HG02588 (cell line): Measurements from ENCODE around the gene DCUN1D2.

Source experiments
- ATAC-seq: cut with Tn5 transposase; IDR thresholded peaks from one replicate; pipeline ENCODE4 v1.9.1; 2021; ENCODE audit warnings: mild to moderate bottlenecking, moderate library complexity; ENCODE audit not compliant: unreplicated experiment

DCUN1D2 gene

GRCh38 chr13:113428469-113428865 lies 62.0 kb downstream of the DCUN1D2 start:
- ATAC-seq: no peak

DNA sequence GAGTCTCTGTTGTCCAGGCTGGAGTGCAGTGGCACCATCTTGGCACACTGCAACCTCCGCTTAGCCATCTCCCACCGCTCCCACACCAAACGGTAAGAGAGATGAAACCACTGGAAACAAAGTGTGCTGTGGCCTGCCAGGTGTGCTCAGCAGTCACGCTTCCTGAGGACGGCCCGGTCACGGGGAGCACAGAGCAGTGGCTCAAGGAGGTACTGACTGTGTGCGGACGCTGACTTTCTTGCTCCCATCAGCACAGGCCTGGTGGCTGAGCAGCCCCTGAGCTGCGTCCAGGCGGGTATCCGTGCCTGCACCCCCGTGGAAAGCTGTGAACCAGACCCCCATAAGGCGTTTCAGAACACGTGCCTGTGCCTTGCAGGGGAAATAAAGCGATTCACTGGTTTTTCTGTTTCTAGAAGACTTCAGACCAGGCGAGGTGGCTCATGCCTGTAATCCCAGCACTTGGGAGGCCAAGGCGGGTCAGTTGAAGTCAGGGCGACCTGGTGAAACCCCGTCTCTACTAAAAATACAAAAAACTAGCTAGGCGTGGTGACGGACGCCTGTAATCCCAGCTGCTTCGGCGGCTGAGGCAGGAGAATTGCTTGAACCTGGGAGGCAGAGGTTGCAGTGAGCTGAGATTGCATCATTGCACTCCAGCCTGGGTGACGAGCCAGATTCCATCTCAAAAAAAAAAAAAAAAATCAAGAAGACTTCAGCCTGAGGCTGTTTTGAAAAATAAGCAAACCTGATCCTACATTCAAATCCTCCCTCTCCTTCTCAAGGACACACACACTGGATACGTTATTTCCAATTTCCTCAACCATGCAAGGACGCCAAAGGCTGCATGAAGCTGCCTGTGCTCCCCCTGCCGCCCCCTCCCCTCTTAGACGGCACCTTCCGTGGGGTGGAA lies 62.7 kb downstream of the DCUN1D2 start:
- ATAC-seq: no peak

DNA sequence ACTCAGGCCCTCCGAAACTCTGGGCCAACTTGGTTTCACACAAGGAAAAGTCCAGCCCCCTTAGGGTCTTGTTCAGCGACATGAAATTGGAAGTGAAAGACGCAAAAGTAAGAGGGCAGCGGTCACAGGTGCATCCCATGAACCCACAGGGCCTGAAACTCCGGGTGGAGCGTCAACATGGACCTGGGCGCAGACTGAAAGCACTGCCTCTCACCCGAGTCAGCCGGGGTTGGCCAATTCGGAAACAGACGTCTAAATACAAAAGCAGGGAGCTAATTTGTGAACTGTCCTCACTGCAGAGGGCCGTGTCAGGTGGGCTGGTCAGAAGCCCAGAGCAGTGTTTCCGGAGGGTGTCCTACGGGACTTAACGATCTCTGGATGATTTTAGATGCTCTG lies 63.9 kb downstream of the DCUN1D2 start:
- no peak for ATAC-seq

- no peak for ATAC-seq
Measured at GRCh38 chr13:113425941-113426590, 64.4 kb downstream of the DCUN1D2 start.

DNA sequence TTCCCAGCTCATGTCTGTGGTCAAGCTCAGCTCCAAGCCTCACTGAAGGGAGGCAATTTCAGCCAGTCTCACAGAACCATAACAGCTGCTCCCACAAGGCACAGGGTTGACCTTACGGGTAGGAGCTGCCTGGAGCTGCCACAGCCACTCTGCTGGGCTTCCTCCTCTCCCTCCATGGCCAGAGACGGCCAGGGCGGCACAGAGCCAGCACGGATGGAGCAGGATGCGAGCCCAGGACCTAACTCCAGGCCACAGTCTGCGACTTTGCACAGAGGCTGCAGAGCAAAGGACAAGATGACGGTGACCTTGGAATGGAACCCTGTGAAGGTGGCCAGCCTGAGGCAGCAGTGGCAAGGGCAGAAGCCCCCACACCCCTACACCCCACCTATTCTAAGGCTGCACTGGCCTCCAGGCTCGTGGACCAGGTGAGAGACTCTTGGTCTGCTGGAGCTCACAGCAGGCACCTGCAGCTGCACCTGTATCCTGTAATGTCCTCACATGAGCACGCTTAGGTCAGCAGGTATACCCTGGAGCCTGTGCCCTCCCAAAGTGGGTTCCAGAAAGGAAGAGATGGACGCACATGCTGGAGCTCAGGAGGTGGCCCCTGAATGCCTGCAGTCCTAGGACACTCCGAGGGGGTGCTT lies 66.9 kb downstream of the DCUN1D2 start:
- no peak for ATAC-seq

DNA sequence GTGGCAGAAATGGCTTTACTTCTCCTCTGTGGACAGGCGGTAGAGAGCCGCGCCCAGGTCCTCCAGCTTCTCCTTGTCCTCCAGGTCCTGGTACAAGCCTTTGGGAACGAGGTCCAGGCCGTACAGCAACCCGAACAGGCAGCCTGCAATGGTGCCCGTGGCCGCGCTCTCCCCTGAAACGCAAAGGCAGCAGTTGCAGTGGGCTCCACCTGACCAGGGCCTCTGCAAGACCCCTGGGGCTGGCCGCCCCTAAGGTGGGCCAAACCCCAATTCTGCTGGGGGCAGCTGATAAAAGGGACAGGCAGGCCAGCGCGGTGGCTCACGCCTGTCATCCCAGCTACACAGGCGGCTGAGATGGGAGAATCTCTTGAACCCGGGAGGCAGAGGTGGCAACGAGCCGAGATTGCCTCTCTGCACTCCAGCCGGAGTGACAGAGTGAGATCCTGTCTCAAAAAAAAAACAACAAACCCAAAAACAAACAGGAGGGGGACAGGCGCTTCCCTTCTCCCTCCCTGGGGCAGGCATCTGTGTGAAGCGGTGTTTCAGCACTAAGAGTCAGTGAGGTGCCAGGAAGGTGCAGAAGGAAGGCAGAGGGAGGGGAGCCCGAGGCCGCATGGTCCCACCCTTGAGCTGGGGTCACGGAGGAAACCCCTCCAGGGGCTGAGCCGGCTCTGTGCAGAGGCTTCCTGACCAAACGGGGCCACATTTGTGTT lies 67.5 kb downstream of the DCUN1D2 start:
- no peak for ATAC-seq

GRCh38 chr13:113421673-113422270 lies 68.7 kb downstream of the DCUN1D2 start:
- ATAC-seq: no peak

- no peak for ATAC-seq
Measured at GRCh38 chr13:113420833-113421600, 69.5 kb downstream of the DCUN1D2 start.

DNA sequence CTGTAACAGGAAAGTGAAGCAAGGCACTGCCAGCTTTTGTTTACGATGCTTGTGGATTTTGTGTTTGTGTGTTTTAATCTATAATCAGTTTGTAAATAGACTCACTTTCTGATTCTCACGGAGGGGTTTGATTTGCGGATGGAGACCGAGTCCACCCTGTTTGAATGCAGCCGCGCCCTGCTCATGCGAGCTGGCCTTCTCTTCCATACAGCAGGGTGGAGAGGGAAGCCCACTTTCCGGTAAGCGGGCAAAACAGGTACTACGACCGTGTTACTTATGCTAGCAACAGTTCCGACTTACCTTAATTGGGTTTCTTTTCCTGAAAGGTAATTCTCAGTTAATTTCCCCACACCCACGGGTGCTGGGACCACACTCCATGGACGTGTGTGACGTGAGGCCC lies 70.3 kb downstream of the DCUN1D2 start:
- ATAC-seq: no peak

- no peak for ATAC-seq
Measured at GRCh38 chr13:113419531-113420193, 70.8 kb downstream of the DCUN1D2 start.

DNA sequence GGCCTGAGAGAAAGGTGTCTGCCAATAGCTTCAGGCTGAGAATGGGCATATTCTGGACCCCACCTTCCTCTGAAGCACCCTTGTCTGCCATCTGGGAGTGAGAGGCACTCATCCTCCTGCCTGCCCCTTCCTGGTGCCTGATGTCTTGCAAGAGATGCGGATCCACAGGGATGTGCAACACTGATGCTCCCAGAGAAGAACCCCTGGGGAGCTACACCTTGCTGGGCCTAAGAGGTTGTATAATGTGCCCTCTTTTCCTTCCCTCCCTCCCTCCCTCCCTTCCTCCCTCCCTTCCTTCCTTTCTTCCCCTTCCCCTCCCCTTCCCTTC lies 71.8 kb downstream of the DCUN1D2 start:
- ATAC-seq: no peak

DNA sequence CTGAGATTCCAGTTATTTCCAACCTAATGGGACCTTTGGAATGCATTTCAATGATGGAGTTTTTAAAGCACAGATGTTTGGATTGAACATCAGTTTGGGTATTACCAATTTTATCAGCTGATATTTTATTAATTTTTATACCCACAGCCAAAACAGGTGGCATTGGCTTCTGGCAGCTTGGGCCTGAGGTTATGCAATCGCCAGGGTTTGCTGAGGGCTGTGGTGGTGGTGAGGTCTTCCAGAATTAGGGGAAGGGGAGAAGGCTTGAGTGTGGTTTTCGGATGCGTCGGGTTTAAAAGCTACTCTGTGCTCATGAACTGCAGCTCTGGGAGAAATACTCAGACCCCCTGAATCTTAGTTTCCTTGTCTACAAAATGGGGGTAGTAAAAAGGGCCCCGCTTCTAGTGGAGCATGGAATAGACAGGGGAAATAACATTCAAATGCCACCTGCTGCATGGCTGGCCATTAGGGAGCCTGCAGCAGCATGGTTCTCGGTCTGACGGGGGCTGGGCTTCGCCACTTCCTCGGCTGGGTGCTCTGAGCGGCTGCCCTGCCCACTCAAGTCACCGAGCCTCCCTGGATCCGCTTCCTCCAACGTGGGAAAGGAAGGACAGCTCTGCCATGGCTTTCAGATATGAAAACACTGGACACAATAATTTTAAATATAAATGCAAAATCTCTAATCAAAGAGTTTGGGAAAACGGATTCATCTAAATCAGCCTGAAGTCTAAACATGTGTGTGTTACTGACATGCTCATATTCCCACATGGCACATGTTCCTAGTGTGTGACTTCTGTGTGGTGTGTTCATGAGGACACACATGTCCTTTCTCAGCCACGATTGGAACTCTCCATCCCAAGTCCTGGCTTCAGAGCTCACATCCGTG lies 72.4 kb downstream of the DCUN1D2 start:
- ATAC-seq: no peak

DNA sequence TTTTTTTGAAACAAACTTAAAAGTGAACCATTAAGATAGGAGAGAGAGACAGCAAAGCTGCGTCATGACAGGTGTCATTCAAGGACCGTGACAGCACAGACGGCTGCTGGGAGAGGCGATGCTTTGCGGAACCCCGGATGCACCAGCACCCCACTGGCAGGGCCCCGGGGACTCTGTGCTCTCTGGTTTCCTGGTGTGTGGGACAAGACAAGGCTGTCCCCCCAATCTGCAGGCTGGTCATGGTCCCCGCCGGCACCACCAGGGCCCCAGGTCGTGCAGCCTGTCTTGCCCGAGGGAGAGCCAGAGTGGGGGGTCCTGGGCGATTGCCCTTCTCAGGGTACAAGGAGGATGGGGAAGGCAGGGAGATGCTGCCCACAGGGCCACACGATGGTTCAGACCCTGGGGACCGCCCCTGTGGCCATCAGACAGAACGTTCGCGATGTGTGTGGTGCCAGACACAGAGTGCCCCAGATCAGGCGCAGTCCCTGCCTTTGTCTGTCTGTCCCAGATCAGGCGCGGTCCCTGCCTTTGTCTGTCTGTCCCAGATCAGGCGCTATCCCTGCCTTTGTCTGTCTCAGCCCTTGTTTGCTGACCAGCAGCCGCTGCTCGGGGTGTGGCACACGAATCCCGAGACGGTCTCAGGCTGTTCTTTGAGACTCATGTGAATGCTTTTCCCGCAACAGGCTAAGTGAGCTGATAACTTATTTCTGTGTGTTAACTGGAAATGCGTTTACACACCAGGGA lies 73.3 kb downstream of the DCUN1D2 start:
- no peak for ATAC-seq

DNA sequence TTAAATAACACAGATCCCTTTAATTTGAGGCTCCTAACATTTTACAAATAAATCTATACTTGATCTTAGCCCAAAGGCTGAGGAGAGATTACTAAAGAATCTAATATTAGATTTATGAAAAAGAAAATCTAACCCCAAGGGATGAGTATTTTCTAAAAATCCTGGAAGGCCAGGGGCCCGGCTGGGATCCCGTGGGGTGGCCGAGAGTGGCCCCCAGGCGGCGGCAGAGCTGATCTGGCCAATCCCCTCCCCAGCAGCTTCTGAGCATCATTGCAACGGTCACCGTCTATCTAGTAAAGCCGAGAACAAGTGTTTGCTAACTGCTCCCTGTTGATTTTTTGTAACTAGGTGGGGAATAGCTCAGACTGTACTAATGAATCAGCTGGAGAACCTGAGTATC lies 74.7 kb downstream of the DCUN1D2 start:
- no peak for ATAC-seq

GRCh38 chr13:113415032-113415431 lies 75.5 kb downstream of the DCUN1D2 start:
- no peak for ATAC-seq

DNA sequence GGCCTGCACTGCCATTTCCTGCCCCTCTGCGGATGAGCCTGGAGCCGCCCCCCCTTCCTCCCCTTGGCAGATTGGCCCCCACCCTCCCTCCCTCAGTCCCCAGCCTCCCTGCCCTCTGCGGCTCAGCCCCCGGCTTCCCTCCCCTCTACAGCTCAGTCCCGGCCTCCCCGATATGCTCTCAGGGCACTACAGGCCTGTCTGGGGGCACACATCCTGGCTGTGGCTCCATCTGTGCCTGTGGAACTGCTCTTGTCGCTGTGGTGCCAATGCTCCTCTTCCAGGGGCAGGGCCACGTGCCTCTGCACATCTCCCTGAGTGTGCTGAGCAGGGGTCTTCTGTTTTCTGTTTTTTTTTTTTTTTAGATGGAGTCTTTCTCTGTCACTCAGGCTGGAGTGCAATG lies 76.2 kb downstream of the DCUN1D2 start:
- ATAC-seq: no peak

GRCh38 chr13:113413898-113414282 lies 76.6 kb downstream of the DCUN1D2 start:
- ATAC-seq: no peak
